Ishikawa (cell line): ENCODE data around the gene SYNJ1.

ENCODE experiments used
- CEBPB ChIP-seq: IDR thresholded peaks from 2 replicates; pipeline ENCODE4 v1.6.1; 2012
- EP300 ChIP-seq: IDR thresholded peaks from 2 replicates; pipeline ENCODE4 v1.6.1; 2012; ENCODE audit warnings: borderline replicate concordance

GRCh38 chr21:32674731-32675130 is 53.1 kb downstream of the SYNJ1 start:
- TF ChIP-seq EP300 (no peak), CEBPB (no peak)
